Vagina (tissue), 2 donors: Measurements from ENCODE around the gene NCOR1. TPM values are rescaled to one million over a fixed set of nuclear protein-coding genes. Genes with fewer than 3 reads are reported as not detected.

Experiments
- DNase-seq, 2 donors: peaks; one replicate each; pipeline ENCODE4 v3.0.0-alpha.2; 2017; ENCODE audit errors: extremely low spot score in 2 of 2
- H3K27ac ChIP-seq: fragments of 200-600 bp; sonication (generic); one replicate; pipeline ENCODE4 v1.5.1; 2019
- H3K27me3 ChIP-seq: fragments of 200-600 bp; sonication (generic); one replicate; pipeline ENCODE4 v1.5.1; 2019
- H3K36me3 ChIP-seq, 2 donors: fragments of 200-600 bp; sonication (generic); one replicate each; pipeline ENCODE4 v1.5.1; 2017 to 2019
- H3K4me1 ChIP-seq: fragments of 200-600 bp; sonication (generic); one replicate; pipeline ENCODE4 v1.5.1; 2019
- H3K4me3 ChIP-seq, 2 donors: fragments of 200-600 bp; sonication (generic); 1 replicate in 1 of 2; 2 replicates in 1 of 2; pipeline ENCODE4 v1.5.1; 2016 to 2019
- H3K9me3 ChIP-seq: fragments of 200-600 bp; sonication (generic); one replicate; pipeline ENCODE4 v1.5.1; 2019
- POLR2A ChIP-seq, 2 donors: fragments of 450-650 bp; IDR thresholded peaks; one replicate each; pipeline ENCODE4 v1.6.1; 2017; ENCODE audit warnings: antibody characterized with exemption in 2 of 2, mild to moderate bottlenecking in 2 of 2, moderate library complexity in 2 of 2
- POLR2AphosphoS5 ChIP-seq, 2 donors: sonication (generic); formaldehyde crosslinking; IDR thresholded peaks; one replicate each; pipeline ENCODE4 v1.9.0; 2017; ENCODE audit warnings: antibody characterized with exemption in 2 of 2, mild to moderate bottlenecking in 2 of 2, low read depth in 1 of 2; ENCODE audit not compliant: insufficient read depth in 1 of 2
- intact Hi-C: fragments of 100-400 bp; cut with DNase I; formaldehyde crosslinking; loops from one replicate; pipeline ENCODE4 v1.15.1; 2023
- total RNA-seq: library from RNA; depleted of rRNA; stranded (reverse); fragments of >200 nt; gene quantifications from one replicate; pipeline ENCODE4 v1.2.3, GENCODE V29; 2016
- TF ChIP-seq, protein P1 (sequence below), 3 experiments: fragments of 450-650 bp in 2 of 3; fragments of 200-600 bp in 1 of 3; sonication (generic) in 1 of 3; IDR thresholded peaks; one replicate each; pipeline ENCODE4 v1.5.1; 2017 to 2019; ENCODE audit warnings: antibody characterized with exemption in 3 of 3, mild to moderate bottlenecking in 2 of 3, moderate library complexity in 2 of 3

NCOR1 gene
- total RNA-seq, 1 donor from 2014 or later, result 175 TPM

DNA sequence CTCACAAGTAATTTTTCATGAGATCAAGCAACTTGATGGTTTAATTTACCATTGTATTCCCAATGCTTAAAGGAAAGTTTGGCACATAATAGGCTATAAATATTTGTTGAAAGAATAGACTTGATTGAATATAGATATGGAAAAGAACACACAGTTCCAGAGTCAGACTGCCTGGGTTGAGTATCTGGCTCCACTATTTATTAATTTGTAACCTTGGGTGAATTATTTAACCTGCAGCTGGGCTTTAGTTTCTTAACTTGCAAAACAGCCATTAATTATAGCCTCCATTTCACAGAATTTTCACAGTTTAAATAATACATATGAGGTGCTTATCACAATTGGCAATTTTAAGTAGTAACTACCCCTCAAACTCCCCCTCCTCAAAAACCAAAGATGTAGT, 73.6 kb downstream of the NCOR1 start:
- no peaks in the 10 kb centered on the region for H3K4me1 ChIP-seq
- TF ChIP-seq POLR2A (IDR thresholded peaks at IDR 0.05) (no peak), POLR2AphosphoS5 (IDR thresholded peaks at IDR 0.05; ENCODE audit: insufficient read depth in 1 of 2, low read depth in 1 of 2) (no peak)
- TF ChIP-seq, protein P1, sequence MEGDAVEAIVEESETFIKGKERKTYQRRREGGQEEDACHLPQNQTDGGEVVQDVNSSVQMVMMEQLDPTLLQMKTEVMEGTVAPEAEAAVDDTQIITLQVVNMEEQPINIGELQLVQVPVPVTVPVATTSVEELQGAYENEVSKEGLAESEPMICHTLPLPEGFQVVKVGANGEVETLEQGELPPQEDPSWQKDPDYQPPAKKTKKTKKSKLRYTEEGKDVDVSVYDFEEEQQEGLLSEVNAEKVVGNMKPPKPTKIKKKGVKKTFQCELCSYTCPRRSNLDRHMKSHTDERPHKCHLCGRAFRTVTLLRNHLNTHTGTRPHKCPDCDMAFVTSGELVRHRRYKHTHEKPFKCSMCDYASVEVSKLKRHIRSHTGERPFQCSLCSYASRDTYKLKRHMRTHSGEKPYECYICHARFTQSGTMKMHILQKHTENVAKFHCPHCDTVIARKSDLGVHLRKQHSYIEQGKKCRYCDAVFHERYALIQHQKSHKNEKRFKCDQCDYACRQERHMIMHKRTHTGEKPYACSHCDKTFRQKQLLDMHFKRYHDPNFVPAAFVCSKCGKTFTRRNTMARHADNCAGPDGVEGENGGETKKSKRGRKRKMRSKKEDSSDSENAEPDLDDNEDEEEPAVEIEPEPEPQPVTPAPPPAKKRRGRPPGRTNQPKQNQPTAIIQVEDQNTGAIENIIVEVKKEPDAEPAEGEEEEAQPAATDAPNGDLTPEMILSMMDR (IDR thresholded peaks at IDR 0.05), result no peak
- no peaks in the 10 kb centered on the region for H3K27me3 ChIP-seq
- H3K9me3 ChIP-seq, result no peaks in the 10 kb centered on the region
- no peak overlapping the region for H3K4me3 ChIP-seq
- no peak for DNase-seq
- intact Hi-C loops, result no loop called here
- peaks cover 4 to 26% of the 10 kb centered on the region in 2 donors for H3K36me3 ChIP-seq
- H3K27ac ChIP-seq, result no peak overlapping the region

DNA sequence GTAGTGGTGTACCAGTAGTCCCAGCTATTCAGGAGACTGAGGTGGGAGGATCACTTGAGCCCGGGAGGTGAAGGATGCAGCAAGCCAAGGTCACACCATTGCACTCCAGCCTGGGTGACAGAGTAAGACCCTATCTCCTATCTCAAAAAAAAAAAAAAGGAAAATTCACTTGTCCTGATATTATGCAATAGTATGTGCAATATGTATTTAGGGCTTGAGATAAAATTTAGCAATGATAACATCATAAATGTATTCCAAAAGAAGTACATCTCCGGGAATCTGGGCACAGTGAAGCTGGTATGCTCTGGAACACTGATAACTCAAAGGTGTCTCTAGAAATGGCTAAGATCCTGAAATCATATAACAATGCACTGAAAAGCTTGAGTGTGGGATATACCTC, 74.5 kb downstream of the NCOR1 start:
- no peaks in the 10 kb centered on the region for H3K27me3 ChIP-seq
- no peak overlapping the region for H3K27ac ChIP-seq
- no peak overlapping the region for H3K4me3 ChIP-seq
- no peaks in the 10 kb centered on the region for H3K9me3 ChIP-seq
- no peaks in the 10 kb centered on the region for H3K4me1 ChIP-seq
- H3K36me3 ChIP-seq, result peaks cover 4 to 32% of the 10 kb centered on the region in 2 donors
- intact Hi-C loops, result no loop called here
- DNase-seq, result no peak
- TF ChIP-seq, protein P1 (IDR thresholded peaks at IDR 0.05), result no peak
- TF ChIP-seq POLR2AphosphoS5 (IDR thresholded peaks at IDR 0.05; ENCODE audit: insufficient read depth in 1 of 2, low read depth in 1 of 2), result no peak
- no peak for TF ChIP-seq POLR2A (IDR thresholded peaks at IDR 0.05)

DNA sequence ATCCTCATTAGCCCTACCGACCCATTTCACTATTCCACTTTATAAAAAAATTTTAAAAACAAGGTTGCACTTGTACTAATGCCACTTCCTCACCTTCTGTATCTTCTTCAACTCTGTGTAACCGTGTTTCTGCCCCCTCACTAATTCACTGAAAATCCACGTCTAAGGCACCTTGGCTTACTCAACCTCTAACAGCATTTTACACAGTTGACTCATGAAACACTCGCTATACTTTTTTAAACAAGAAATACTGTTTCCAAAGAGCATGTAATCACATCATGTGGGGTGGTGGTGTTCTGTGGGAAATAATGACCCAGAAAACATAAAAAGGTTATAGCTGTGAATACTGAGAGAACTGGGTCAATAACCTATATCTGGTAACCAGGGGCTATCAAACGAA, 79.9 kb downstream of the NCOR1 start:
- intact Hi-C loops, result no loop called here
- Histone ChIP-seq H3K36me3 (peaks cover 0 to 23% of the 10 kb centered on the region in 2 donors), H3K27ac (no peak overlapping the region), H3K9me3 (no peaks in the 10 kb centered on the region), H3K4me1 (no peaks in the 10 kb centered on the region), H3K27me3 (no peaks in the 10 kb centered on the region), H3K4me3 (no peak overlapping the region)
- no peak for DNase-seq
- TF ChIP-seq, protein P1 (IDR thresholded peaks at IDR 0.05), result no peak
- TF ChIP-seq POLR2A (IDR thresholded peaks at IDR 0.05) (no peak), POLR2AphosphoS5 (IDR thresholded peaks at IDR 0.05; ENCODE audit: insufficient read depth in 1 of 2, low read depth in 1 of 2) (no peak)

- Histone ChIP-seq H3K27me3 (no peaks in the 10 kb centered on the region), H3K9me3 (no peaks in the 10 kb centered on the region), H3K4me3 (no peak overlapping the region), H3K4me1 (no peaks in the 10 kb centered on the region), H3K36me3 (peaks cover 0 to 22% of the 10 kb centered on the region in 2 donors), H3K27ac (no peak overlapping the region)
- intact Hi-C loops, result no loop called here
- TF ChIP-seq POLR2A (IDR thresholded peaks at IDR 0.05) (no peak), POLR2AphosphoS5 (IDR thresholded peaks at IDR 0.05; ENCODE audit: insufficient read depth in 1 of 2, low read depth in 1 of 2) (no peak)
- TF ChIP-seq, protein P1 (IDR thresholded peaks at IDR 0.05), result no peak
- no peak for DNase-seq
These were observed 83.7 kb downstream of the NCOR1 start for GRCh38 chr17:16131593-16131992.

DNA sequence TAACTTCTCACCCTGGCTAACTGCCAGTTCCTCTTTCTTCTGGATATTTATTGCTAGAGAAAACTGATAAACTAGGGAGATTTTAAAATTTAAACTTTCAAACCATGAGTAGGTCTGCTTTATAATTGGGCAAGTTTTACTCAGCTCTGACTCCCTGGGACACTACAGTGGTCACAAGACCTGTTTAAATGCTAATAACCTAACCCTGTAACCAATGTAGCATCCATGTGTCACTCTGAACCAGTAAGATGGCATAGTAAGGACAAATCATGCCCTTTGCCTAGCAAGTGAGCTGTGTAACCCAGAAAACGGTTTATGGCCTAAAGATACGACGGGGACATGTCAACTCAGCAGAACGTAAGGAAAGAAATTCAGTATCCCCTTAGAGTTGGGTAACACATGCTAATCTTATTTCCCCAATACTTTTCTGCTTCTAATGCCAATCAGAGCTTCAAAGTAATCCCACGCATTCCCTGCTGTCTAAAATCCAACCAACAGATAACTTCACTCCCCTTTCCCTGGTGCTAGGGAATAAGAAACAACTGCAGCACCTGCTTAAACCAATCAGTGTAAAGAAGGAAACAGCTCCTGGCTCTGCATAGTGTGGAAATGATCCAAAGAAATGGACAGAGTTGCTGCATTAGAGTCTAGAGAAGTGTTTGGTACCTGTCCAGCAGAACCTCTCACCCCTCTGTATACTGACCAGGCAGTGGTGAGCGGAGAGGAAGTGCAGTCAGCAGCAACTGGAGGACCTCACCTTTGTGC, 85.7 kb downstream of the NCOR1 start:
- H3K9me3 ChIP-seq, result no peaks in the 10 kb centered on the region
- H3K27me3 ChIP-seq, result no peaks in the 10 kb centered on the region
- no peak overlapping the region for H3K4me3 ChIP-seq
- peaks cover 0 to 16% of the 10 kb centered on the region in 2 donors for H3K36me3 ChIP-seq
- no peak overlapping the region for H3K27ac ChIP-seq
- TF ChIP-seq, protein P1 (IDR thresholded peaks at IDR 0.05), result no peak
- TF ChIP-seq POLR2AphosphoS5 (IDR thresholded peaks at IDR 0.05; ENCODE audit: insufficient read depth in 1 of 2, low read depth in 1 of 2), result no peak
- no peak for TF ChIP-seq POLR2A (IDR thresholded peaks at IDR 0.05)
- no peak for DNase-seq
- intact Hi-C loops, result no loop called here
- H3K4me1 ChIP-seq, result no peaks in the 10 kb centered on the region
